ENCODE results near the gene TAS2R42. TPM values are rescaled to one million over a fixed set of nuclear protein-coding genes. Genes with fewer than 3 reads are reported as not detected.

Gene TAS2R42
- total and polyA plus RNA-seq, 7 donors, result not detected

DNA sequence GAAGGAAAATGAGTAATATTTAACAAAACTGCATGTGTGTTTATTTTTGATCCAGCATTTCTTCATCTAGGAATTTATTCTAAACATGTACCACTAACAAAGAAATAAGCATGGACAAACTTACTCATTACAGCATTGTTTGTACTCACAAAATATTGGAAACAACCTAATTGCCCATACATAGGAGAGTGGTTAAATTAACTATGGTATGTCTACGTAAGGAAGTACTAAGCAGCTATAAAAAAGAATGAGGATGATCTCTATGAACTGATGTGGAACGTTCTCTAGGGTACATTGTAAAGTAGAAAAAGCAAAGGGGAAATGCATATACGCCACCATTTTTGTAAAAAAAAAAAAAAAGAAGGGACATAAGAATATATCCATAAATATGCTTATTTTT, 17.4 kb upstream of the TAS2R42 start:
- WGBS, 2 donors, result 95 to 96% methylated on average over 3 of the region's 3 CpGs
- H3K36me3 ChIP-seq, result no peaks in the 10 kb centered on the region
- no peak for DNase-seq
- H3K27ac ChIP-seq, result no peak overlapping the region
- H3K27me3 ChIP-seq, result no peaks in the 10 kb centered on the region
- intact Hi-C loops (cut with DNase I), result no loop called here
- peaks cover 0 to 3% (median 0%) of the 10 kb centered on the region in 4 donors for H3K9me3 ChIP-seq
- no peak for TF ChIP-seq EP300 (IDR thresholded peaks at IDR 0.05)
- TF ChIP-seq POLR2A (IDR thresholded peaks at IDR 0.05), result no peak
- no peak for TF ChIP-seq POLR2AphosphoS5 (IDR thresholded peaks at IDR 0.05)
- no peak for TF ChIP-seq CTCF (IDR thresholded peaks at IDR 0.05)
- H3K4me1 ChIP-seq, result no peaks in the 10 kb centered on the region
- no peak overlapping the region for H3K4me3 ChIP-seq

GRCh38 chr12:11202811-11203210, 16.1 kb upstream of the TAS2R42 start:
- intact Hi-C loops (cut with DNase I), result no loop called here
- Histone ChIP-seq H3K4me3 (no peak overlapping the region), H3K27ac (no peak overlapping the region), H3K27me3 (no peaks in the 10 kb centered on the region), H3K9me3 (peaks cover 0 to 3% (median 0%) of the 10 kb centered on the region in 4 donors), H3K36me3 (no peaks in the 10 kb centered on the region), H3K4me1 (no peaks in the 10 kb centered on the region)
- DNase-seq, result no peak
- TF ChIP-seq EP300 (IDR thresholded peaks at IDR 0.05) (no peak), POLR2A (IDR thresholded peaks at IDR 0.05) (no peak), POLR2AphosphoS5 (IDR thresholded peaks at IDR 0.05) (no peak), CTCF (IDR thresholded peaks at IDR 0.05) (no peak)

GRCh38 chr12:11183011-11183410, 3.7 kb downstream of the TAS2R42 start:
- Histone ChIP-seq H3K36me3 (no peaks in the 10 kb centered on the region), H3K27me3 (no peaks in the 10 kb centered on the region), H3K27ac (no peak overlapping the region), H3K4me3 (no peak overlapping the region), H3K9me3 (no peaks in the 10 kb centered on the region), H3K4me1 (no peaks in the 10 kb centered on the region)
- intact Hi-C loops (cut with DNase I), result no loop called here
- no peak for DNase-seq
- TF ChIP-seq CTCF (IDR thresholded peaks at IDR 0.05) (no peak), EP300 (IDR thresholded peaks at IDR 0.05) (no peak), POLR2AphosphoS5 (IDR thresholded peaks at IDR 0.05) (no peak), POLR2A (IDR thresholded peaks at IDR 0.05) (no peak)

- H3K27ac ChIP-seq, result no peak overlapping the region
- H3K27me3 ChIP-seq, result no peaks in the 10 kb centered on the region
Observed at GRCh38 chr12:11182529-11182928, 4.2 kb downstream of the TAS2R42 start.

GRCh38 chr12:11178250-11178649, 8.5 kb downstream of the TAS2R42 start:
- no peak for DNase-seq
- 95 to 96% methylated on average over 1 of the region's 1 CpG for WGBS, 2 donors
- intact Hi-C loops (cut with DNase I), result loop anchor here (10.0 kb wide), 1 partner anchor 813 kb away; no protein-coding TSS in a partner anchor
- Histone ChIP-seq H3K9me3 (no peaks in the 10 kb centered on the region), H3K27me3 (no peaks in the 10 kb centered on the region), H3K4me1 (peaks cover 0 to 10% (median under 1%) of the 10 kb centered on the region in 4 donors), H3K27ac (no peak overlapping the region), H3K4me3 (no peak overlapping the region), H3K36me3 (no peaks in the 10 kb centered on the region)
- TF ChIP-seq POLR2AphosphoS5 (IDR thresholded peaks at IDR 0.05) (no peak), CTCF (IDR thresholded peaks at IDR 0.05) (no peak)

More at GRCh38 chr12:11182529-11182928, 4.2 kb downstream of the TAS2R42 start:
- TF ChIP-seq POLR2A (IDR thresholded peaks at IDR 0.05), result no peak
- TF ChIP-seq EP300 (IDR thresholded peaks at IDR 0.05), result no peak
- no peak for TF ChIP-seq POLR2AphosphoS5 (IDR thresholded peaks at IDR 0.05)
- no peak for DNase-seq
- Histone ChIP-seq H3K9me3 (no peaks in the 10 kb centered on the region), H3K36me3 (no peaks in the 10 kb centered on the region), H3K4me1 (no peaks in the 10 kb centered on the region), H3K4me3 (no peak overlapping the region)
- intact Hi-C loops (cut with DNase I), result no loop called here
